GM06990 (cell line): ENCODE measurements around the gene TLE1.

Experiments used
- DNase-seq: peaks from one replicate; pipeline ENCODE4 v3.0.0-alpha.2; 2011; ENCODE audit not compliant: insufficient read length; ENCODE audit errors: extremely low read depth
- H3K27me3 ChIP-seq: replicated peaks from 2 replicates; pipeline ENCODE4 v1.6.0; 2011; ENCODE audit warnings: low read length; ENCODE audit not compliant: control insufficient read depth, insufficient read depth
- H3K36me3 ChIP-seq: 2 replicates; pipeline ENCODE4 v1.5.1; 2011; ENCODE audit warnings: low read length; ENCODE audit not compliant: control insufficient read depth, insufficient read depth
- H3K4me3 ChIP-seq: replicated peaks from 2 replicates; pipeline ENCODE4 v1.5.1; 2011; ENCODE audit warnings: low read depth, mild to moderate bottlenecking, control low read depth, low read length
- TF ChIP-seq, protein P1 (sequence below): IDR thresholded peaks from 2 replicates; pipeline ENCODE4 v1.5.1; 2011; ENCODE audit warnings: low read length, control low read depth, mild to moderate bottlenecking, inconsistent platforms; ENCODE audit not compliant: insufficient read depth, poor library complexity, severe bottlenecking

The TLE1 gene

GRCh38 chr9:81683238-81683637 is 6.1 kb downstream of the TLE1 start:
- DNase-seq, result no peak
- Histone ChIP-seq H3K36me3 (no peaks in the 10 kb centered on the region), H3K4me3 (no peak overlapping the region), H3K27me3 (no peaks in the 10 kb centered on the region; the same call in 1 of the 2 replicates)
- TF ChIP-seq, protein P1, sequence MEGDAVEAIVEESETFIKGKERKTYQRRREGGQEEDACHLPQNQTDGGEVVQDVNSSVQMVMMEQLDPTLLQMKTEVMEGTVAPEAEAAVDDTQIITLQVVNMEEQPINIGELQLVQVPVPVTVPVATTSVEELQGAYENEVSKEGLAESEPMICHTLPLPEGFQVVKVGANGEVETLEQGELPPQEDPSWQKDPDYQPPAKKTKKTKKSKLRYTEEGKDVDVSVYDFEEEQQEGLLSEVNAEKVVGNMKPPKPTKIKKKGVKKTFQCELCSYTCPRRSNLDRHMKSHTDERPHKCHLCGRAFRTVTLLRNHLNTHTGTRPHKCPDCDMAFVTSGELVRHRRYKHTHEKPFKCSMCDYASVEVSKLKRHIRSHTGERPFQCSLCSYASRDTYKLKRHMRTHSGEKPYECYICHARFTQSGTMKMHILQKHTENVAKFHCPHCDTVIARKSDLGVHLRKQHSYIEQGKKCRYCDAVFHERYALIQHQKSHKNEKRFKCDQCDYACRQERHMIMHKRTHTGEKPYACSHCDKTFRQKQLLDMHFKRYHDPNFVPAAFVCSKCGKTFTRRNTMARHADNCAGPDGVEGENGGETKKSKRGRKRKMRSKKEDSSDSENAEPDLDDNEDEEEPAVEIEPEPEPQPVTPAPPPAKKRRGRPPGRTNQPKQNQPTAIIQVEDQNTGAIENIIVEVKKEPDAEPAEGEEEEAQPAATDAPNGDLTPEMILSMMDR, result no peak

DNA sequence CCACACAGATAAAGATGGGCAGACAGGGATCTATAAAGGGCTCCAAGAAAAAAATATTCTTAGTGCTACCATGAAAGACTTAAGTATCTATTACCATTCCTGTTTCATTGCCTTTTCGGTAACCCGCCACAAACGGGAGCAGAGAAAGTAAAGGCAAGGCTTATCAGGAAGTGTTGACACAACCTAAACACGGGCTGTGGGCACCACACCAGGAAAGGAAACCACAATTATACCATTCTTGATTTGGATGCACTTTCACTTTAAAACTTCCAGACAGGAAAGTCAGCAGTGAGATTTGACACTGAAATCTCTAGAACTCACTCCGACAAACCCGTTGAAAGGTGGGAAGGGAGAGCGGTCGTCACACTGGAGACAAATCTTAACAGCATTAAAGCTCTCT is 6.5 kb downstream of the TLE1 start:
- no peak for DNase-seq
- no peak overlapping the region for H3K4me3 ChIP-seq
- no peaks in the 10 kb centered on the region; the same call in 1 of the 2 replicates for H3K27me3 ChIP-seq
- TF ChIP-seq, protein P1, result no peak
- no peaks in the 10 kb centered on the region for H3K36me3 ChIP-seq

DNA sequence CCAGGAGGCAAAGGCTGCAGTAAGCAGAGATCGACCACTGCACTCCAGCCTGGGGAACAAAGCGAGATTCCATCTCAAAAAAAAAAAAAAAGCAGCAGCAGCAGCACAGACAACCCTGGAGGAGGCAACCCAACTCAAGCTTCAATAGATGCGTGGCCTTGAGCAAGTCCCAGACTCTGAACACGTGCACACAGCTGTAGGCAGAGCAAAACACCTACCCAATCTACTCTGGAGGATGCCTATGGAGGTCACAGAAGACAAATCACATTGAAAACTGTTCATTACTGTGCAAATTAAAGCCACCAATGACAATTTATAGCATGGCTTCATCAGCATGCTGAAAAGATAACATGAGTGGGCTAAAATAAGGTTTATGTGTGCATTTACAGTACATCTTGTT is 7.2 kb downstream of the TLE1 start:
- H3K36me3 ChIP-seq, result no peaks in the 10 kb centered on the region

GRCh38 chr9:81680506-81680905 is 8.8 kb downstream of the TLE1 start:
- no peak overlapping the region for H3K4me3 ChIP-seq
- no peaks in the 10 kb centered on the region for H3K27me3 ChIP-seq
- no peak for DNase-seq
- TF ChIP-seq, protein P1, result no peak
- H3K36me3 ChIP-seq, result no peaks in the 10 kb centered on the region

More for the DNA sequence above, 7.2 kb downstream of the TLE1 start:
- DNase-seq, result no peak
- TF ChIP-seq, protein P1, result no peak
- Histone ChIP-seq H3K27me3 (no peaks in the 10 kb centered on the region), H3K4me3 (no peak overlapping the region)

DNA sequence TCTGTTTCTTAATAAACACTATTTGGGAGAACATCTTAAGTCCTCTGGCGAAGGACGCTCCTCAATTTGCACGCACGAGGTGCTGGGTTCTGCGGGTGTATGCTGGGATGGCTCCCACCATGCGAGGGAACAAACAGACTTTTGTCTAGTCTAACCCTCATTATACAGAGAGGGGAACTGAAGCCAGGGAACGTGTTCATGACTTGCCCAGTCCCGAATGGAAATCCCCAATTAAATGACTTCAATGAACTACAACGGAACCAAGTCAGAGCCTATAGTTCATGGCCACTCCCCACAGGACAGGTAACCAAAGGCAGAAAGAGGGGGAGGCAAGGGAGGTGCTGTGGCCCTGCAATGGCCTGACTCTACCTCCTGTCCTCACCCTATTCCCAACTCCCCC is 9.3 kb downstream of the TLE1 start:
- Histone ChIP-seq H3K36me3 (no peaks in the 10 kb centered on the region), H3K27me3 (no peaks in the 10 kb centered on the region), H3K4me3 (no peak overlapping the region)
- TF ChIP-seq, protein P1, result no peak
- no peak for DNase-seq

DNA sequence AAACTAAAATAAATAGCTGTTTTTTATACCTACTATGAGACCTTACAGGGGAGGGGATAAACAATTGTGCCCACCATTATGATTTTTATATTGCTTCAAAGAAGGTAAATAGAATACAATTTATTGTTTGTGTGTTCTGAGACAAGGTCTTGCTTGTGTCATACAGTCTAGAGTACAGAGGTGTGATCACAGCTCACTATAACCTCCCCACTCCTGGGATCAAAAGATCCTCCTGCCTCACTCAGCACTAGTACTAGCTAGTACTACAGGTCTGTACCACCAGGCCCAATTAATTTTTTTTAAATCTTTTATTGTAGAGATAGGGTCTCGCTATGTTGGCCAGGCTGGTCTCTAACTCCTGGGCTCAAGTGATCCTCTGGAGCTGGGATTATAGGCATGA is 11.3 kb downstream of the TLE1 start:
- H3K4me3 ChIP-seq, result no peak overlapping the region
- TF ChIP-seq, protein P1, result no peak
- no peak for DNase-seq
- no peaks in the 10 kb centered on the region for H3K27me3 ChIP-seq
- no peaks in the 10 kb centered on the region for H3K36me3 ChIP-seq
